Endothelial cell of umbilical vein (primary cell): ENCODE measurements around the gene AIF1L. TPM values are rescaled to one million over a fixed set of nuclear protein-coding genes. Genes with fewer than 3 reads are reported as not detected.
"Not testable (repeated sequence)": the region's sequence is repeated elsewhere in the genome, so short reads cannot be mapped to it uniquely, and the experiment has no call there.

Experiments
- BruUV-seq: library from RNA; stranded (reverse); fragments of 400-500 nt; replicated peaks from 2 replicates; lab custom pipeline; 2021; lab: Mats Ljungman, UMichigan
- CTCF ChIA-PET: fragments of 300-600, 350-600 bp; sonication (Branson Sonifier 250); formaldehyde crosslinking; loops from one replicate; lab custom pipeline; 2021; ENCODE audit warnings: antibody characterized with exemption, inconsistent platforms; lab: Charles Lee
- POLR2A ChIA-PET: fragments of 300-600, 350-600 bp; sonication (Branson Sonifier 250); formaldehyde crosslinking; loops from one replicate; lab custom pipeline; 2021; ENCODE audit warnings: antibody characterized with exemption, inconsistent platforms; lab: Charles Lee
- DNase-seq: peaks from one replicate; pipeline ENCODE4 v3.0.0-alpha.2; 2011; ENCODE audit warnings: low read depth, low spot score
- FAIRE-seq: peaks from 2 replicates; lab custom pipeline; 2011; peaks lifted over from hg19 to GRCh38; lab: Jason Lieb, UNC
- H2AFZ ChIP-seq: 2 replicates; pipeline ENCODE4 v1.6.0; 2012; ENCODE audit warnings: low read depth, low read length, control low read depth, inconsistent platforms
- H3K27ac ChIP-seq: 2 replicates; pipeline ENCODE4 v1.5.1; 2011; ENCODE audit warnings: low read depth, mild to moderate bottlenecking, control low read depth, low read length, moderate library complexity; ENCODE audit not compliant: insufficient read depth
- H3K27me3 ChIP-seq, 2 experiments: 2 replicates each; pipeline versions ENCODE4 v1.6.0 to v1.6.1; 2011; ENCODE audit warnings: low read length in 2 of 2, mixed read lengths in 1 of 2; ENCODE audit not compliant: control insufficient read depth in 2 of 2, insufficient read depth in 2 of 2
- H3K36me3 ChIP-seq, 2 experiments: 2 replicates in 1 of 2; 3 replicates in 1 of 2; pipeline ENCODE4 v1.5.1; 2011; ENCODE audit warnings: low read length in 2 of 2, mild to moderate bottlenecking in 1 of 2, moderate library complexity in 1 of 2; ENCODE audit not compliant: control insufficient read depth in 2 of 2, insufficient read depth in 2 of 2; ENCODE audit errors: extremely low read depth in 1 of 2
- H3K4me1 ChIP-seq: 3 replicates; pipeline ENCODE4 v1.5.1; 2011; ENCODE audit warnings: mild to moderate bottlenecking, low read length; ENCODE audit not compliant: control insufficient read depth, insufficient read depth; ENCODE audit errors: extremely low read depth
- H3K4me2 ChIP-seq: 2 replicates; pipeline ENCODE4 v1.6.1; 2011; ENCODE audit warnings: low read length, control low read depth, mixed read lengths; ENCODE audit not compliant: insufficient read depth
- H3K4me3 ChIP-seq, 3 experiments: fragments of 200-600 bp in 1 of 3; sonication (generic), shearing (Covaris generic) in 1 of 3; replicated peaks in 1 of 3; 2 replicates each; pipeline ENCODE4 v1.5.1; 2011 to 2016; ENCODE audit warnings: control low read depth in 3 of 3, low read length in 3 of 3, mild to moderate bottlenecking in 2 of 3, inconsistent platforms in 1 of 3, low read depth in 1 of 3, moderate library complexity in 1 of 3; ENCODE audit not compliant: insufficient read depth in 1 of 3
- H3K79me2 ChIP-seq: 2 replicates; pipeline ENCODE4 v1.6.0; 2012; ENCODE audit warnings: low read length, inconsistent platforms; ENCODE audit not compliant: control insufficient read depth, insufficient read depth
- H3K9ac ChIP-seq: replicated peaks from 2 replicates; pipeline ENCODE3; 2011; ENCODE audit warnings: low read length, control low read depth; ENCODE audit not compliant: insufficient read depth; ENCODE audit errors: extremely low read depth
- H3K9me1 ChIP-seq: replicated peaks from 3 replicates; pipeline ENCODE4 v1.6.0; 2011; ENCODE audit warnings: mild to moderate bottlenecking, low read length; ENCODE audit not compliant: control insufficient read depth, insufficient read depth; ENCODE audit errors: extremely low read depth
- H3K9me3 ChIP-seq: replicated peaks from 2 replicates; pipeline ENCODE4 v1.5.1; 2012; ENCODE audit warnings: low read length, inconsistent platforms; ENCODE audit not compliant: control insufficient read depth, insufficient read depth
- H4K20me1 ChIP-seq: replicated peaks from 2 replicates; pipeline ENCODE3; 2011; ENCODE audit warnings: mild to moderate bottlenecking, low read length; ENCODE audit not compliant: control insufficient read depth, insufficient read depth; ENCODE audit errors: extremely low read depth
- GATA2 ChIP-seq: IDR thresholded peaks from 2 replicates; pipeline ENCODE4 v1.7.0; 2011; ENCODE audit warnings: low read depth, mild to moderate bottlenecking, moderate library complexity, mixed read lengths, low read length; ENCODE audit not compliant: insufficient read length, insufficient read depth
- JUN ChIP-seq: IDR thresholded peaks from 2 replicates; pipeline ENCODE4 v1.6.1; 2011; ENCODE audit warnings: borderline replicate concordance, low read depth; ENCODE audit not compliant: insufficient read length, insufficient read depth
- dilution Hi-C: fragments of 300-500 bp; cut with MboI; formaldehyde crosslinking; loops from one replicate; pipeline ENCODE4 v1.15.0; 2019; ENCODE audit warnings: low sequenced_read_pairs; ENCODE audit not compliant: extremely low pct_ligation_motif_present
- intact Hi-C: fragments of 100-400 bp; cut with micrococcal nuclease; formaldehyde crosslinking; loops from one replicate; pipeline ENCODE4 v1.10.0; 2022
- polyA plus RNA-seq, 4 experiments: library from polyadenylated mRNA; depleted of rRNA in 3 of 4; stranded (reverse) in 3 of 4; unstranded in 1 of 4; fragments of >200 nt; gene quantifications; 2 replicates each; pipeline versions ENCODE4 v1.2.1 to v1.2.3, GENCODE V29; 2011 to 2012; ENCODE audit warnings: missing spikeins in 1 of 4
- total RNA-seq: library from RNA; stranded (reverse); gene quantifications from 2 replicates; pipeline ENCODE4 v1.2.3, GENCODE V29; 2021

Gene AIF1L
- total and polyA plus RNA-seq, 2 donors (not counting 3 experiments of a cell fraction or from before 2014, with no cell fraction given) = 17.8 to 39.7 TPM

DNA sequence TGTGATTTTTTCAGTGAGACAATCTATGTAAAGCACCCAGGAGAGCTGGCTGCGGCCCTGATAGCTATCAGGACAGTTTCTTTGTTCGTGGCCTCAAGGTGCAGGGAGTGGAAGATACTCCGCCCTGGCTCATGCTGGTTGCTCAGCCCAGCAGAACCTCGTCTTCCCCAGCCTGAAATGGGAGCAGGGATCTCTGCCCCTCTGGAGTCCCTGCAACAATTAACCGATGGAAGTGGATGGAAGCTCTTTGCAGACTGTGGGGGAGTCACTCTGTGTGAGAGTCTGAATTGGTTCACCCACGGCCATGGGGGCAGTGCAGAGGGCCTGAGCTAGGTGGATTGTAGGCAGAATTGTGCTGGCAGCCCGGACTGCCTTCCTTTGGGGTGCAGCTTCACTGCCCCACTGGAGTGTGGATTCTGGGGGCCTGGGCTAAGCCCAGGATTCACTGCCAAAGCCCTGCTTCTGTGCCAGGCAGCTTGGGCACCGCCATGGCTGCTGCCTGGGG, 2.8 kb downstream of the AIF1L start:
- no peak for FAIRE-seq
- Histone ChIP-seq H3K4me3 (no peak overlapping the region), H3K4me2 (no peak overlapping the region), H3K27me3 (peaks cover 8 to 14% of the 10 kb centered on the region in 2 experiments), H3K79me2 (no peaks in the 10 kb centered on the region), H3K9me3 (no peaks in the 10 kb centered on the region), H3K9ac (no peak overlapping the region), H4K20me1 (no peaks in the 10 kb centered on the region), H3K4me1 (peaks cover 7% of the 10 kb centered on the region), H2AFZ (no peak overlapping the region), H3K36me3 (no peaks in the 10 kb centered on the region), H3K9me1 (no peaks in the 10 kb centered on the region), H3K27ac (no peak overlapping the region)
- DNase-seq = no peak
- intact Hi-C loops (no loop called here), dilution Hi-C loops (no loop called here)
- TF ChIP-seq JUN (no peak), GATA2 (no peak)
- no TSS peak for BruUV-seq
- CTCF ChIA-PET = interaction anchor here (1.2 to 1.8 kb wide), 5 partner anchors 10 to 237 kb away, joined by 3 to 7 read pairs (median 6); no protein-coding TSS in a partner anchor
- POLR2A ChIA-PET = interaction anchor here (0.7 kb wide), 1 partner anchor 18 kb away, joined by 3 read pairs; no protein-coding TSS in a partner anchor

DNA sequence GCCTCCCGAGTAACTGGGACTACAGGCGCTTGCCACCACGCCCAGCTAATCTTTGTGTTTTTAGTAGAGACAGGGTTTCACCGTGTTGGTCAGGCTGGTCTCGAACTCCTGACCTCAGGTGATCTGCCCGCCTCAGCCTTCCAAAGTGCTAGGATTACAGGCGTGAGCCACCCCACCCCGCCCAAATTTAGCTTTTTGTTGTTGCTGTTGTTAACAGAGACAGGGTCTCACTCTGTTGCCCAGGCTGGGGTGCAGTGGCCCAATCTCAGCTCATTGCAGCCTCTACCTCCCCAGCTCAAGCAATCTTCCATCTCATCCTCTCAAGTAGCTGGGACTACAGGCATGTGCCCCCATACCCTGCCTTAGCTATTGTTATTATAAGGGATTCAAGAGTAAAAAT, 3.5 kb downstream of the AIF1L start:
- H3K4me2 ChIP-seq, H3K9ac ChIP-seq, H3K4me1 ChIP-seq, H2AFZ ChIP-seq, H3K9me1 ChIP-seq, FAIRE-seq, H3K79me2 ChIP-seq, H3K36me3 ChIP-seq, BruUV-seq, H3K4me3 ChIP-seq, H4K20me1 ChIP-seq, DNase-seq, intact Hi-C loops, H3K9me3 ChIP-seq, dilution Hi-C loops, H3K27ac ChIP-seq: not testable (repeated sequence)
- ChIA-PET CTCF (interaction anchor here (0.9 to 1.8 kb wide), 4 partner anchors 13 to 53 kb away, joined by 3 to 7 read pairs (median 5); no protein-coding TSS in a partner anchor), POLR2A (interaction anchor here (0.7 kb wide), 1 partner anchor 1059 kb away, joined by 6 read pairs; no protein-coding TSS in a partner anchor)
- peaks cover 8 to 14% of the 10 kb centered on the region in 2 experiments for H3K27me3 ChIP-seq
